HepG2 (cell line): Measurements from ENCODE around the gene LASP1. TPM values are rescaled to one million over a fixed set of nuclear protein-coding genes. Genes with fewer than 3 reads are reported as not detected.

ENCODE experiments used
- CAMTA2 ChIP-seq: sonication (generic); formaldehyde crosslinking; IDR thresholded peaks from 2 replicates; pipeline ENCODE4 v1.4.0; 2020; ENCODE audit warnings: mild to moderate bottlenecking, missing genetic modification reagents, borderline replicate concordance
- KDM4B ChIP-seq: sonication (generic); formaldehyde crosslinking; IDR thresholded peaks from 2 replicates; pipeline ENCODE4 v1.4.0; 2020; ENCODE audit warnings: missing genetic modification reagents
- MAFG ChIP-seq: sonication (generic); formaldehyde crosslinking; IDR thresholded peaks from 2 replicates; pipeline ENCODE4 v1.5.1; 2020; ENCODE audit warnings: mild to moderate bottlenecking, missing genetic modification reagents
- MED1 ChIP-seq: sonication (generic); formaldehyde crosslinking; IDR thresholded peaks from 2 replicates; pipeline ENCODE4 v1.4.0; 2020; ENCODE audit warnings: missing genetic modification reagents
- MLLT10 ChIP-seq: sonication (generic); formaldehyde crosslinking; IDR thresholded peaks from 2 replicates; pipeline ENCODE4 v1.4.0; 2020; ENCODE audit warnings: missing genetic modification reagents
- PHF21A ChIP-seq: sonication (generic); formaldehyde crosslinking; IDR thresholded peaks from 2 replicates; pipeline ENCODE4 v1.5.0; 2020; ENCODE audit warnings: mild to moderate bottlenecking, missing genetic modification reagents
- PHF5A ChIP-seq: IDR thresholded peaks from one replicate; pipeline ENCODE4 v1.6.1; 2018; ENCODE audit warnings: low read depth, missing genetic modification reagents; ENCODE audit not compliant: unreplicated experiment
- STAG1 ChIP-seq: sonication (generic); formaldehyde crosslinking; IDR thresholded peaks from 2 replicates; pipeline ENCODE4 v1.4.0; 2020; ENCODE audit warnings: missing genetic modification reagents
- YEATS2 ChIP-seq: sonication (generic); formaldehyde crosslinking; IDR thresholded peaks from 2 replicates; pipeline ENCODE4 v1.4.0; 2020; ENCODE audit warnings: missing genetic modification reagents, borderline replicate concordance
- ZFP36L2 ChIP-seq: sonication (generic); formaldehyde crosslinking; IDR thresholded peaks from 2 replicates; pipeline ENCODE4 v1.4.0; 2020; ENCODE audit warnings: missing genetic modification reagents
- ZNF138 ChIP-seq: sonication (generic); formaldehyde crosslinking; IDR thresholded peaks from 2 replicates; pipeline ENCODE4 v1.5.0; 2020; ENCODE audit warnings: mild to moderate bottlenecking, low read depth, missing genetic modification reagents
- ZNF160 ChIP-seq: sonication (generic); formaldehyde crosslinking; IDR thresholded peaks from 2 replicates; pipeline ENCODE4 v1.8.0; 2022; ENCODE audit warnings: mild to moderate bottlenecking, inconsistent platforms, missing genetic modification reagents
- ZNF224 ChIP-seq: sonication (generic); formaldehyde crosslinking; IDR thresholded peaks from 2 replicates; pipeline ENCODE4 v1.5.0; 2020; ENCODE audit warnings: mild to moderate bottlenecking, missing genetic modification reagents
- ZNF251 ChIP-seq: sonication (generic); formaldehyde crosslinking; IDR thresholded peaks from 2 replicates; pipeline ENCODE4 v1.9.0; 2021; ENCODE audit warnings: mild to moderate bottlenecking, missing genetic modification reagents
- ZNF382 ChIP-seq: sonication (generic); formaldehyde crosslinking; IDR thresholded peaks from 2 replicates; pipeline ENCODE4 v1.5.0; 2020; ENCODE audit warnings: missing genetic modification reagents, mild to moderate bottlenecking, borderline replicate concordance
- ZNF446 ChIP-seq: sonication (generic); formaldehyde crosslinking; IDR thresholded peaks from 2 replicates; pipeline ENCODE4 v1.5.0; 2020; ENCODE audit warnings: mild to moderate bottlenecking, missing genetic modification reagents
- ZSCAN9 ChIP-seq: IDR thresholded peaks from 2 replicates; pipeline ENCODE4 v1.6.1; 2016; ENCODE audit warnings: borderline replicate concordance
- polyA plus RNA-seq, 8 experiments: library from polyadenylated mRNA; depleted of rRNA in 3 of 8; stranded (reverse) in 7 of 8; unstranded in 1 of 8; fragments of >200 nt; fragmentation: Illumina TruSeq in 4 of 8; extraction: Trizol in 4 of 8; gene quantifications; 2 replicates each; pipeline versions ENCODE4 v1.2.1 to v1.2.3, GENCODE V29; 2011 to 2016; ENCODE audit warnings: low read depth in 4 of 8, missing spikeins in 1 of 8, mixed read lengths in 1 of 8; ENCODE audit not compliant: insufficient read depth in 1 of 8
- total RNA-seq, 5 experiments: library from RNA; depleted of rRNA; stranded (reverse); fragments of >200 nt; fragmentation: Illumina TruSeq; extraction: Trizol; gene quantifications; 2 replicates each; pipeline ENCODE4 v1.2.3, GENCODE V29; 2016; ENCODE audit warnings: low read depth in 1 of 5
- TF ChIP-seq, protein P1 (sequence below): sonication (generic); formaldehyde crosslinking; IDR thresholded peaks from 2 replicates; pipeline ENCODE4 v1.4.0; 2020; ENCODE audit warnings: missing genetic modification reagents, borderline replicate concordance
- TF ChIP-seq, protein P2 (sequence below): sonication (generic); formaldehyde crosslinking; IDR thresholded peaks from 2 replicates; pipeline ENCODE4 v1.9.0; 2021; ENCODE audit warnings: mild to moderate bottlenecking, missing genetic modification reagents
- TF ChIP-seq, protein P3 (sequence below): sonication (generic); formaldehyde crosslinking; IDR thresholded peaks from 2 replicates; pipeline ENCODE4 v1.4.0; 2020; ENCODE audit warnings: missing genetic modification reagents, low read depth, mild to moderate bottlenecking, borderline replicate concordance
- TF ChIP-seq, protein P4 (sequence below): sonication (generic); formaldehyde crosslinking; IDR thresholded peaks from 2 replicates; pipeline ENCODE4 v1.4.0; 2020; ENCODE audit warnings: mild to moderate bottlenecking, missing genetic modification reagents

LASP1 gene
- total and polyA plus RNA-seq, 2 of the 13 experiments (the other 11 are each of a cell fraction or from before 2014, with no cell fraction given), result 70.1 to 97.0 TPM

DNA sequence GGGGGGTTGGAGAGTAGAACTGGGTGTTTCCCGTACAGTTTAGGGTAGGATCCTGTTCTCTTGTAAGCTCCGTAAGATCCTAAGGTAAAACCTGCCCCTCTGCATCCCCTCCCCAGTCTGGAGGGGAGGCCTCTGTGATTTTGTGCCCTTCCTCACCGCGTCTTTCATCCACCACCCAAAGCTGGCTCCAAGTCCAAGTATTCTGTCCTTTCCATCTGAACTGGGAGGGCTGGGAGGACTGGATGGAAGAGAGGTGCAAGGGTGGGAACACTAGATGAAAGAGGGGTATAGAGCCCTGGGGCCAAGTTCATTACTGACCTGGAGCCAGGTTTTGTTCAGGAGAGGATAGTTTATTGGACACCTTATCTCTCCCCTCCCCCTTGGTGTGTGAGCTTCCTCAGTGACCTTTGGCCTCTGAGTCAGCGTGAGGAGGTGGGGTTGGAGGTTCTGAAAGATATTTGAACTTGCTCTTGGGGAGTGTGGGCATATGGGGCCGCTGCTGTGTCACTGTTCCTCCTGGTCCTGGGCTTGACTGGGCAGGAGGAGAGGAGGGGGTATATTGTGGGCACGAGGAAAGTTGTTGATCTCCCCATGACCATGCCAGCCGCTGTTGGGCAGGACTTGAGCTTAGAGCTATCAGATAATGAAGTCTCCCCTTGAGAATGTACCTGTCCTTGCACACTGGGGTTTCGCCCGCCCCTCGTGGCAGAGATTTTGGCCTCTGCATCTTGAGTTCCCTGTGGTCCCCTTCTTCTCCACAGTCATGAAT lies 1.6 kb downstream of the LASP1 start (continued):
- TF ChIP-seq, protein P1, sequence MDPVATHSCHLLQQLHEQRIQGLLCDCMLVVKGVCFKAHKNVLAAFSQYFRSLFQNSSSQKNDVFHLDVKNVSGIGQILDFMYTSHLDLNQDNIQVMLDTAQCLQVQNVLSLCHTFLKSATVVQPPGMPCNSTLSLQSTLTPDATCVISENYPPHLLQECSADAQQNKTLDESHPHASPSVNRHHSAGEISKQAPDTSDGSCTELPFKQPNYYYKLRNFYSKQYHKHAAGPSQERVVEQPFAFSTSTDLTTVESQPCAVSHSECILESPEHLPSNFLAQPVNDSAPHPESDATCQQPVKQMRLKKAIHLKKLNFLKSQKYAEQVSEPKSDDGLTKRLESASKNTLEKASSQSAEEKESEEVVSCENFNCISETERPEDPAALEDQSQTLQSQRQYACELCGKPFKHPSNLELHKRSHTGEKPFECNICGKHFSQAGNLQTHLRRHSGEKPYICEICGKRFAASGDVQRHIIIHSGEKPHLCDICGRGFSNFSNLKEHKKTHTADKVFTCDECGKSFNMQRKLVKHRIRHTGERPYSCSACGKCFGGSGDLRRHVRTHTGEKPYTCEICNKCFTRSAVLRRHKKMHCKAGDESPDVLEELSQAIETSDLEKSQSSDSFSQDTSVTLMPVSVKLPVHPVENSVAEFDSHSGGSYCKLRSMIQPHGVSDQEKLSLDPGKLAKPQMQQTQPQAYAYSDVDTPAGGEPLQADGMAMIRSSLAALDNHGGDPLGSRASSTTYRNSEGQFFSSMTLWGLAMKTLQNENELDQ (CRISPR knock-in tag), result no peak
- TF ChIP-seq, protein P2, sequence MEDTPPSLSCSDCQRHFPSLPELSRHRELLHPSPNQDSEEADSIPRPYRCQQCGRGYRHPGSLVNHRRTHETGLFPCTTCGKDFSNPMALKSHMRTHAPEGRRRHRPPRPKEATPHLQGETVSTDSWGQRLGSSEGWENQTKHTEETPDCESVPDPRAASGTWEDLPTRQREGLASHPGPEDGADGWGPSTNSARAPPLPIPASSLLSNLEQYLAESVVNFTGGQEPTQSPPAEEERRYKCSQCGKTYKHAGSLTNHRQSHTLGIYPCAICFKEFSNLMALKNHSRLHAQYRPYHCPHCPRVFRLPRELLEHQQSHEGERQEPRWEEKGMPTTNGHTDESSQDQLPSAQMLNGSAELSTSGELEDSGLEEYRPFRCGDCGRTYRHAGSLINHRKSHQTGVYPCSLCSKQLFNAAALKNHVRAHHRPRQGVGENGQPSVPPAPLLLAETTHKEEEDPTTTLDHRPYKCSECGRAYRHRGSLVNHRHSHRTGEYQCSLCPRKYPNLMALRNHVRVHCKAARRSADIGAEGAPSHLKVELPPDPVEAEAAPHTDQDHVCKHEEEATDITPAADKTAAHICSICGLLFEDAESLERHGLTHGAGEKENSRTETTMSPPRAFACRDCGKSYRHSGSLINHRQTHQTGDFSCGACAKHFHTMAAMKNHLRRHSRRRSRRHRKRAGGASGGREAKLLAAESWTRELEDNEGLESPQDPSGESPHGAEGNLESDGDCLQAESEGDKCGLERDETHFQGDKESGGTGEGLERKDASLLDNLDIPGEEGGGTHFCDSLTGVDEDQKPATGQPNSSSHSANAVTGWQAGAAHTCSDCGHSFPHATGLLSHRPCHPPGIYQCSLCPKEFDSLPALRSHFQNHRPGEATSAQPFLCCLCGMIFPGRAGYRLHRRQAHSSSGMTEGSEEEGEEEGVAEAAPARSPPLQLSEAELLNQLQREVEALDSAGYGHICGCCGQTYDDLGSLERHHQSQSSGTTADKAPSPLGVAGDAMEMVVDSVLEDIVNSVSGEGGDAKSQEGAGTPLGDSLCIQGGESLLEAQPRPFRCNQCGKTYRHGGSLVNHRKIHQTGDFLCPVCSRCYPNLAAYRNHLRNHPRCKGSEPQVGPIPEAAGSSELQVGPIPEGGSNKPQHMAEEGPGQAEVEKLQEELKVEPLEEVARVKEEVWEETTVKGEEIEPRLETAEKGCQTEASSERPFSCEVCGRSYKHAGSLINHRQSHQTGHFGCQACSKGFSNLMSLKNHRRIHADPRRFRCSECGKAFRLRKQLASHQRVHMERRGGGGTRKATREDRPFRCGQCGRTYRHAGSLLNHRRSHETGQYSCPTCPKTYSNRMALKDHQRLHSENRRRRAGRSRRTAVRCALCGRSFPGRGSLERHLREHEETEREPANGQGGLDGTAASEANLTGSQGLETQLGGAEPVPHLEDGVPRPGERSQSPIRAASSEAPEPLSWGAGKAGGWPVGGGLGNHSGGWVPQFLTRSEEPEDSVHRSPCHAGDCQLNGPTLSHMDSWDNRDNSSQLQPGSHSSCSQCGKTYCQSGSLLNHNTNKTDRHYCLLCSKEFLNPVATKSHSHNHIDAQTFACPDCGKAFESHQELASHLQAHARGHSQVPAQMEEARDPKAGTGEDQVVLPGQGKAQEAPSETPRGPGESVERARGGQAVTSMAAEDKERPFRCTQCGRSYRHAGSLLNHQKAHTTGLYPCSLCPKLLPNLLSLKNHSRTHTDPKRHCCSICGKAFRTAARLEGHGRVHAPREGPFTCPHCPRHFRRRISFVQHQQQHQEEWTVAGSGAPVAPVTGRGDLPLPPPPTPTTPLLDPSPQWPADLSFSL (CRISPR knock-in tag), result no peak
- TF ChIP-seq STAG1 (CRISPR knock-in tag) (peak; percentile 62), KDM4B (CRISPR knock-in tag) (peak; percentile 97), PHF21A (CRISPR knock-in tag) (peak; percentile 92), ZNF160 (CRISPR knock-in tag) (peak; percentile 49; the same call in 1 of the 2 replicates), ZNF251 (CRISPR knock-in tag) (no peak), MED1 (CRISPR knock-in tag) (peak; percentile 90), ZNF138 (CRISPR knock-in tag) (no peak), ZFP36L2 (CRISPR knock-in tag) (0 out of 2 replicates have a peak, but pooled peaks have one; percentile 19), MLLT10 (CRISPR knock-in tag) (no peak), ZNF446 (no peak), ZSCAN9 (peak; percentile 94), MAFG (CRISPR knock-in tag) (peak; percentile 80), ZNF382 (CRISPR knock-in tag) (no peak), PHF5A (CRISPR knock-in tag) (peak; percentile 92), ZNF224 (no peak), CAMTA2 (CRISPR knock-in tag) (no peak), YEATS2 (peak; percentile 89; the same call in 1 of the 2 replicates)
- TF ChIP-seq, protein P3, sequence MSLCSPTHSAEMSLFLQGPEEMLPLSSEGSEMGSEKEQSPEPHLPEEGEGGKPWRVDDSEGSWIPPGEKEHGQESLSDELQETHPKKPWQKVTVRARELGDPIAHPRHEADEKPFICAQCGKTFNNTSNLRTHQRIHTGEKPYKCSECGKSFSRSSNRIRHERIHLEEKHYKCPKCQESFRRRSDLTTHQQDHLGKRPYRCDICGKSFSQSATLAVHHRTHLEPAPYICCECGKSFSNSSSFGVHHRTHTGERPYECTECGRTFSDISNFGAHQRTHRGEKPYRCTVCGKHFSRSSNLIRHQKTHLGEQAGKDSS, result peak; percentile 66
- TF ChIP-seq, protein P4, sequence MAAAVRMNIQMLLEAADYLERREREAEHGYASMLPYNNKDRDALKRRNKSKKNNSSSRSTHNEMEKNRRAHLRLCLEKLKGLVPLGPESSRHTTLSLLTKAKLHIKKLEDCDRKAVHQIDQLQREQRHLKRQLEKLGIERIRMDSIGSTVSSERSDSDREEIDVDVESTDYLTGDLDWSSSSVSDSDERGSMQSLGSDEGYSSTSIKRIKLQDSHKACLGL (CRISPR knock-in tag), result no peak
